ENCODE measurements around the gene LAMC3. TPM values are rescaled to one million over a fixed set of nuclear protein-coding genes. Genes with fewer than 3 reads are reported as not detected.

Gene LAMC3
- total RNA-seq, 1 experiment from 2014 or later, result 1.4 TPM

GRCh38 chr9:130977811-130978221 lies 31.2 kb upstream of the LAMC3 start:
- DNase-seq (ENCODE audit: low spot score), result no peak

DNA sequence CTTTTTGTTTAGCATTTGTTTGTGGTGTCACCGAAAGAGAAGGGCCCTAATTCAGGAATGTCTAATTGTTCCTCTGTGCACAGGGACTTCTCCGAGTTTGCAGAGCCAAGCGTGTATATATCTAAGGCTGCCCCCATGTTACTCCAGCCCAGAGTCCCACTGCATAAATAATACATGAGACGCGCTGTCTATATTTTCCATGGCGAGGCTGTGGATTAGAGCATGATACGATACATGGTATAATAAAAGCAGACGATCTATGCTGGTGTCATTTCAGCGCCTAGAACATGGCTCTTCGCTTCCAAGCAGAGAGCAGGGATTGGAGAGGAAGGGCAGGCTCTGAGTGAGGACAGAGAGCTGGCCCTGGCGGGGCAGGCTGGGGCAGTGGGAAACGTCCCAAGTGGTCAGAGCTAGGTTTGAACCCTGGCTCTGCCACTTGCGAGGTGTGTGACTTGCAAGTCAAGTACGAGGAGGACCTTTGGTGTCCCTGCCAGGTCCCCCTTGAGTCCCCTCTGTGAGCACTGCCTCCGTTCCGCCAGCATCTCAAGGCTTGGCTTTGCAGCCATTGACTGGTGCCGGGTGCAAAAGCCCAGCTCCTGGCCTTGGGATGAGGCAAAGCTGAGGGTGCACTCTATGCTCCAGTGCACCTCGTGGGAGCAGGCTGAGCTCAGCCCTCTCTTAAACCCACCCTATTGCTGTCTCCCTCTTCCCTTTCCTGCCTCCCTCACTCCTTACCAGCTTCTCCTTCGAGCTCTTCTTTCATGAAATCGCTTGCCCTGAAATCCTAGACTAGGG lies 29.2 kb upstream of the LAMC3 start:
- DNase-seq (ENCODE audit: low spot score), result no peak

DNA sequence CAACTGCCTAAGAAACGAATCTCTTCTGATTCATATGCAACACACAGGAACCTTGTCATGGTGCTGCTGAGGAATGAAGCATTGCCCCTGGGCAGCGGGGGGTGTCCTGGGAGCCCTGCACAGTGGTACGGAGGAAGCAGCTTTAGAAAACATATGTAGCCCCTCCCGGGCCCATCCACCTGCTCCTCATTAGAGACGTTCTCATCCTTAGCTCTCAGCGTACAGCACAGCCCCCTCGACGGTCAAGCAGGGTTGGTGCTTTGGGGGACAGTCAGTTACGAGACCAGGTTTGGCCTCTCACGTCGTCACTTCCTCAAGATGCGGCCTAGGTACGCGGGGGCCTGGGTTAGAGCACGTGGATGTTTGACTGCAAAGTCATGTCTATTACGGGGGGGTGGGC lies 28.4 kb upstream of the LAMC3 start:
- DNase-seq (ENCODE audit: low spot score), result no peak

DNA sequence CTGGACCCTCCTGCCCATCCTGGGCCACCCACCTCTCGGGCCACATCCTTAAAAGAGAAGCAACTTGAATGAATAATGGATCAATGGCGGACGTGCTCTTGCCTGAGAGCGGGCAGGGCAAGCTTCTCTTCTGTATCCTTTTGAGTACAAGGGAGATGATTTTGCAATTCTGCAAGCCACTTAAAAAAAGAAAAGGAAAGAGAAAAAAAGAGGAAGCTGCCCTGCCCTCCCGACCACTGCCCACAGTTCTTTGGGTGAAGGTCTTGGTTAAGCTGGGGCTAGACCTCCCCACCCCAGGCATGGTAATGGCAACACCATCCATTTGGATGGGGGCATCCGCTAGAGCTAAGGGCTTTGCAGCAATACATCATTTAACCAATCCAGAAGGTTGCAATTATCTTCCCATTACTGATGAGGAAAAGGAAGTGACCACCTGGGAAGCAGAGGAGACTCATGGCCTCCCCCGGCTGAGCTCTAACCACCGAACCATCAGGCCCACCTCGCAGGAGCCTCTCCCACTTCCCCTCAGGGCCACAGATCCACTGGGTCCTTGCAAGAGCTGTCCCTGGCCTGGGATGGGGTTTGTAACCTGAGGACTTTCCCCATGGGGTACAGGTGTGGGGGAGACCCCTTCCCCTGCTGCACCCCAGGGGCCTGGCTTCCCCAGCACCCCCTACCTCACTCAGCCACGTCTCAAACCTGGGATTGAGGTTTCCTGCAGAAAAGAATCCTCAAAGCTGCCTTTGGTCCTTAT lies 27.8 kb upstream of the LAMC3 start:
- no peak for DNase-seq (ENCODE audit: low spot score)

GRCh38 chr9:130981756-130982137 lies 27.2 kb upstream of the LAMC3 start:
- no peak for DNase-seq (ENCODE audit: low spot score)

- no peak for DNase-seq (ENCODE audit: low spot score)
Observed at GRCh38 chr9:130982636-130983358, 26.2 kb upstream of the LAMC3 start.

- no peak for DNase-seq (ENCODE audit: low spot score)
Observed at GRCh38 chr9:130983359-130983670, 25.7 kb upstream of the LAMC3 start.

DNA sequence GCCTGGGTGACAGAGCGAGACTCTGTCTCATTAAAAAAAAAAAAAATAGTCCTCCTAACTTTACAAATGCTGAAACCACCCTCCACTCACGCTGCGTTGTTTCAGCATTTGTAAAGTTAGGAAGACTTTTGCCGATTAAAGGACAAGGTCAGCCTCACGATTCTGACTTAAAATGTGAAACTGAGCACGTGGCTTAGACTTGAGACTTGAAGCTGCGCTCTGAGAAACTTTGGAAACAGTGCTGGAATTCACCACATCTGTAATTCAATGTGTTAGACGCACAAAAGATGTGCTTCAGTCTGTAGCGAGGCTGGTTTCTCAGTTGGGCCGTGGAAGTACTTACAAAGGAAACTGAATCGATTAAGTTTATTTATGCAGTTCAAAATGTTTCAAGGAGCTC lies 25.0 kb upstream of the LAMC3 start:
- no peak for DNase-seq (ENCODE audit: low spot score)

DNA sequence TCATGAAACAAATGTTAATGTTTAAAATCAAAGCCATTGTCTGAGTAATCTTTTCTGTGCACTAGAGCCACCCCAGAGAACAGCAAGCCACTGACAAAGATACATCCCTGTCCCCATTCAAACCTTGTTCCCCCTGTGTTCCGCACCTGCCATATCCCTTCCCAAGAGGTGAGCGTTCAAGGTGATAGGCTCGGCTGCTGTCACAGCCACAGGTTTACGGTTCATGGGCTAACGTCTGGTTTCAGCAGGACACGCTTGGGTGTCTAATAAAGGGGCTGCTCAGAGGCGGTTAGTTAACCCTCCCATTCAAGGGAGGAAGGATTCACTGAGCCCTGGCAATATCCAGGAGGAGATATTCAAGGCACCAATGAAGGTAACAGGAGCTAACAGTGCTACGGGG lies 24.5 kb upstream of the LAMC3 start:
- DNase-seq (ENCODE audit: low spot score), result no peak

DNA sequence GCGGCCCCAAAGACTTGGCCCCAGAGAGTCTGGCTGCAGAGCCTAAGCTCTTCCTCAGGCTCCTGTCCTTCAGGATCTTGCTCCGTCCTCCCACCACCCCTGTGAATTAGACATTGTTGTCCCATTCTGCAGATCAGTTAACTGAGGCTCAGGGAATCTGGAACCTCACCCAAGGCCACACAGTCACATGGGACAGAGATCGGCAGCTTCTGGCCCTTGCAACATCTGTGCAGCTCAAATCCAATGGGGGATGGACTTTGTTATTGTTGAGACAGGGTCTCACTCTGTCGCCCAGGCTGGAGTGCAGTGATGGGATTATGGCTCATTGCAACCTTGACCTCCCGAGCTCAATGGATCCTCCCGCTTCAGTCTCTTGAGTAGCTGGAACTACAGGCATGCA lies 23.9 kb upstream of the LAMC3 start:
- no peak for DNase-seq (ENCODE audit: low spot score)

- DNase-seq (ENCODE audit: low spot score), result no peak
Observed at GRCh38 chr9:130985606-130986162, 23.3 kb upstream of the LAMC3 start.

- DNase-seq (ENCODE audit: low spot score), result no peak
Observed at GRCh38 chr9:130986356-130986965, 22.5 kb upstream of the LAMC3 start.

DNA sequence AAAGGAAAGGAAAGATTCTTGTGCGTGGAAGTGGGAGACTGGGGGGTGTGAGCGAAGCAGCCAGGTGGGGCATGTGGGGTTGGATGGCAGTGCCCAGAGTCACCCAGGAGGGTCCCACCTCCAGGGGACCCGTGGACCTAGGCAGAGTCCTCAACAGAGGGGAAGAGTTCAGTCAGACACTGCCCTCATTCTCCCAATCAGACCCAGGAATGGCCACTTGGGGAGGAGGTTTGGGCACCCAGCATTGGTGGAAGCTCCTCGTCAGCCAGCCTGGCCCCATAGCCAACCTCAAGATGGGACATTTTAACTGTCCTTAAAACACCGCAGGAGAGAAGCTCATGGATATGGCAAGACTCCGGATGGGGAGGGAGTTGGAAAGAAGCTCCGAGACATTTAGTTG lies 21.9 kb upstream of the LAMC3 start:
- DNase-seq (ENCODE audit: low spot score), result no peak

DNA sequence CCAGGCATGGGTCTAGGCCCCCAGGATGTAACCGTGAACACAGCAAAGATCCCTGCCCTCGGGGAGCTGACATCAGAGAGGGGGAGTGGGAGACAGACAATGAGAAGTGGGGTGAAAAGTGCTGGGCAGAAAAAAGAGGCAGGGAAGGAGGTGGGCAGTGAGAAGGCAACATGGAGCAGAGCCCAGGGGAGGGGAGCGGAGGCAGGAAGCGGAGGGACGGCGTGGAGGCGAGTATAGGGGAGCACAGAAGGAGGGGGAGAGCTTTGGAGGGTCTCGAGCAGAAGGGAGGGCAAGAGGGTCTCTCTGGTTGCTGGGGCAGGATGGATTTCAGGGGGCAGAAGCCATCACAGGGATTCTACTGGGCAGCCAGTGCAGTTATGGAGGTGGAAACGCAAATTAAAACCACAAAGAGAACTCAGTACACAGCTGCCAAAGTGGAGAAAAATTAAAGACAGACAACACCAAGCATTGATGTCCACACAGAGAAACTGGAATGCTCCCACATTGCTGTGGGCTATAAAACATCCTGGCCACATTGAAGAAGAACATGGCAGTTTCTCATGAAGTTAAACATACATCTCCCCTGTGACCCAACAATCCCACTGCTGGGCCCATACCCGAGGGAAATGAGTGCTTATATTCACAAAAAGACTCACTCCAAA lies 21.1 kb upstream of the LAMC3 start:
- DNase-seq (ENCODE audit: low spot score), result no peak

GRCh38 chr9:130988400-130988747 lies 20.6 kb upstream of the LAMC3 start:
- DNase-seq (ENCODE audit: low spot score), result no peak

GRCh38 chr9:130988905-130989304 lies 20.1 kb upstream of the LAMC3 start:
- no peak for DNase-seq (ENCODE audit: low spot score)

GRCh38 chr9:130989391-130989790 lies 19.6 kb upstream of the LAMC3 start:
- no peak for DNase-seq (ENCODE audit: low spot score)

GRCh38 chr9:130989891-130990290 lies 19.1 kb upstream of the LAMC3 start:
- DNase-seq (ENCODE audit: low spot score), result no peak

GRCh38 chr9:130990306-130990977 lies 18.5 kb upstream of the LAMC3 start:
- no peak for DNase-seq (ENCODE audit: low spot score)

GRCh38 chr9:130990978-130991777 lies 17.8 kb upstream of the LAMC3 start:
- no peak for DNase-seq (ENCODE audit: low spot score)

Data from A172 (cell line).